ENCODE results near the gene INTS7.
A peak's percentile ranks its signal among the peaks of the same experiment; 100 is the strongest.
"Not testable (repeated sequence)": the region's sequence is repeated elsewhere in the genome, so short reads cannot be mapped to it uniquely, and the experiment has no call there.

The INTS7 gene

DNA sequence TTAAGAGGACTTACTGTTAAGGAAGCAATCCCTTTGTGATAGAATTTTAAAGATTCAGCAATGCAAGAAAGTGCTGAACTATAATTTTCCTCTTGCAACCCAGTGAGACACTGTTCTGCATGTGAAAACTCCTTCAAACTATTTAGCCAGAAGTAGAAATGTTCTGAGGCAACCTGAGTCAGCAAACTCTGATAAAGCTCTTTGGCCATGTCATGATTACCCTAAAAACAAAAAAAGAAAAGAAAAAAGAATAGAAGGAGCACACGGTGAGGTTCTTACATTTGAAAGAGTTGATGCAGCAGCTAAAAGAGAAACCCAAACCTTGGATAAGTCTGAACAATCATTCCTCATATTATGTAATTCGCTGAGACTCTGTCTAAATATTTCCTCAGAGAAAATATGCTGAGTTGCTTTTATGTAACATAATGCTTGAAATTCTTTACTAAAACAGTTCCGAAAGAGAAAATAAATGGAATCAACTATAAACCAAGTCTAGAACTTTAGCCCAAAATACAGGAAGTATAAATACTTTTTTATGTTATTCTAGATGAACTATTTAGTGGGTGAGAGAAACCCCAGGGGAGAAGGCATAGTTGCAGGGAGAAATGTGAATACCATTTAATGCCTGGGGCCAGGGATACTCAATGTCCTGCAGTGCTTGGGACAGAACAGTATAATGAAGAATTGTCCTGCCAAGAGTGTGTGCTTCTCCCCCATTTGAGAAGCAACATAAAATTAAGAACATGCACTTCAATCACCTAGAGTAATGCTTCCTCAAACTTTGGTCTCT lies 60.0 kb downstream of the INTS7 start:
- peak; percentile 1 for DNase-seq

DNA sequence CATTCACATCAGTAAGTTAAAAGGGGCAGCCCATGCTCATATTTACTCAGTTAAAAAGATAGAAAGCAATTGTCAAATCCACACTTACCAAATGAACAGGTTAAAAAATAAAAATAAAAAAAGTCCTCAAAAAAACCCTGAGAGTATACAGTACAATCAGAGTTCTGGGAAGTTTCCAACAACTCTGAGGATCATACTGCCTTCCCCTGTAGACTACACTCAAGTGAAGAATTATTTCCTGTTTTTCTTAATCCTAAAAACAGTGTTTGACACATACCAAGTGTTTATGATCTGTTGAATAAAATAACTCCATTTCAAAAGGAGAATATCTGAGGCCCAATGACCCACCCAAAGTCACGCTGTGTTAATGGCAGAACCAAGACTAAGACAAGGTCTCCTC lies 61.8 kb downstream of the INTS7 start:
- DNase-seq, result no peak

DNA sequence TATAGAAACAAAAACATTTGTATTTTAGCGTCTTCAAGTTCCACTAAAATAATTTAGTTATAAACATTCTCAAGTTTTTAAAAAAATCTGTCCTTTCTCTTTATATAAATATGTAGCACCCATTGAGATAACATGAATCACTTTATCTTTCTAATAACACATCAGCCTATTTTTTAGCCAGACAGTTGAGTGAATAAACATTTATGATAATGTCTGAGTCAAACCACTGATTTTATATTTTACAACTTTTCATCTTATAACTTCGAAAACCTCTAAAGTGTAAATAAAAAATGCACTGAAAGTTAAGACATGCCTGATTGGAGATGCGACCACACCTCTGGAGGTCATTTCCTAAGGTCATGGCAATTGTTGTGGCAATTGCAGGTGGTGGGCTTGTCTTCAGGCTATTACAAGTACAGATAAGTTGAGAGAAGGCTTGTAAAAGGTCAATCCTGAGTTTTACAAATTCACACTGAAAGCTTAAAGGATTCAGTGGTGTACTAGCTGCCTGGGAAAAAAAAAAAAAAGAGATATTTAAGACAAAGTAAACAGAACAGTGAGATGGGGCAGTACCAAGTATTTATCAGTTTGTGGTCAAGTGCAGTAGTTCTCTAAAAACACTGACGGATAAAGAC lies 67.0 kb downstream of the INTS7 start:
- DNase-seq, result no peak

DNA sequence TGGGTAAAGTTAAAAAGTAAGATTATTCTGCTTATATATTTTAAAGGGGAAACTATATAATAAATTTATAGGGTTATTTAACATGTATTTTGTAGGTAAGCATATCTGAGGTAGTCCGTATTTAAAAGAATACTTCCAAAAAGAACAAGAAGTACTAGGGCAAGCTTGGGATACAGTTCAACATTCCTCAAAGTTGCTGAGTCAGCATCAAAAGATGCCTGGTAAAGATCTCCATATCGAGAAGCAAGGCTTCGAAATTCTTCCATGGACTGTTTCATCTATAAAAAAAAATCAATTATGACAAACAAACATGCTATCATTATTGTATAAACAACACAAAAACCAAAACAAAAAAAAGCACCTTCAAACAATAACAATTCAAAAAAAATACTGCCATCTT lies 67.7 kb downstream of the INTS7 start:
- no peak for DNase-seq

DNA sequence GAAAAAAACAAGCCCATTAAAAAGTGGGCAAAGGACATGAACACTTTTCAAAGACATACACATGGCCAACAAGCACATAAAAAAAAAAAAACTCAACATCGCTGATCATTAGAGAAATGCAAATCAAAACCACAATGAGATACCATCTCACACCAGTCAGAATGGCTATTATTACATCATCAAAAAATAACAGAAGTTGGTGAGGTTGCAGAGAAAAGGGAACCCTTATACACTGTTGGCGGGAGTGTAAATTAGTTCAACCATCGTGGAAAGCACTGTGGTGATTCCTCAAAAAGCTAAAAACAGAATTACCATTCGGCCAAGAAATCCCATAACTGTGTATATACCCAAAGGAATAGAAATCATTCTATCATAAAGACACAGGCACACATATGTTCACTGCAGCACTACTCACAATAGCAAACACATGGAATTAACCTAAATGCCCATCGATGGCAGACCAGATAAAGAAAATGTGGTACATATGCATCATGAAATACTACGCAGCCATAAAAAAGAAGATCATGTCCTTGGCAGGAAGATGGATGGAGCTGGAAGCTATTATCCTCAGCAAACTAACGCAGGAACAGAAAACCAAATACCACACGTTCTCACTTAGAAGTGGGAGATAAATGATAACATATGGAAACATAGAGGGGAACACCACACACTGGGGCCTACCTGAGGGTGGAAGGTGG lies 70.1 kb downstream of the INTS7 start:
- DNase-seq, result no peak

DNA sequence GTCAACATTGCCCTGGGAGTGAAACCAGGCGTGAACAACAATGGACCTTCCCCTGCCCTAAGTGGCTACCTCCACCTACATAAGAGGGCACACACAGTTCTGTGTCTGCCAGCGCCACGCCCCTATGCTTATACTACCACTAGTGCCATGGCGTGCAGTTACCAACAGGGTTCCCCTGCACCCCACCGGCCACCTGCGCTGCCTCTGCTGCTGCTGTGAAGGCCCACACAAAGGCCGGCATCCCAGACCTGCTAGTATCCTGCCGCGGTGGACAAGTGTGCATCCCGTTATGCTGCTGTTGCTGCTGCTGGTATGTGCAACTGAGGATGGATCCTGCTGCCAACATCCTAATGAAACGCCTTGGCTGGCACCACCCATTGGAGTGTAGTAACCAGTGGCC lies 75.7 kb downstream of the INTS7 start:
- no peak for DNase-seq

DNA sequence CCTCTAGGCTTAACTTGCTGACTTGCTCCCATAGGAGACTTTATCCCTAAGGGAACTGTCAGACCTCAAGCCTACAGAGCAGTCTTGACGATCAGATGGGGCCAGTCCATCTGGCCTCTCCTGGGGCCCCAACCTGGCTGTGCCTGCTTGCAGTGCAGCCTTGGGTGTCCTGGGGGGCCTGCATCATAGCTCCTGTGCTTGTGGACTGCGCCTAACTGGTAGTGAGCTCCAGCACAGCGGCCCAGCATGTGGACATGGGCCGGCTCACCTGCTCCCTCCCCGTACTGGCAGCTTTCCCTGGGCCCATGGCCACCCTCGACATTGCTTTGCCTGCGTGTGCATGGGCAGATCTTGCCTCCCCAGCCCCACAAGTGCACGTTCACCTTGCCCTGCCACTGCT lies 76.1 kb downstream of the INTS7 start:
- no peak for DNase-seq

DNA sequence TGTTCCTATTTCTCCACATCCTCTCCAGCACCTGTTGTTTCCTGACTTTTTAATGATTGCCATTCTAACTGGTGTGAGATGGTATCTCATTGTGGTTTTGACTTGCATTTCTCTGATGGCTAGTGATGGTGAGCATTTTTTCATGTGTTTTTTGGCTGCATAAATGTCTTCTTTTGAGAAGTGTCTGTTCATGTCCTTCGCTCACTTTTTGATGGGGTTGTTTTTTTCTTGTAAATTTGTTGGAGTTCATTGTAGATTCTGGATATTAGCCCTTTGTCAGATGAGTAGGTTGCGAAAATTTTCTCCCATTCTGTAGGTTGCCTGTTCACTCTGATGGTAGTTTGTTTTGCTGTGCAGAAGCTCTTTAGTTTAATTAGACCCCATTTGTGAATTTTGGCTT lies 81.3 kb downstream of the INTS7 start:
- not testable (repeated sequence) for DNase-seq

DNA sequence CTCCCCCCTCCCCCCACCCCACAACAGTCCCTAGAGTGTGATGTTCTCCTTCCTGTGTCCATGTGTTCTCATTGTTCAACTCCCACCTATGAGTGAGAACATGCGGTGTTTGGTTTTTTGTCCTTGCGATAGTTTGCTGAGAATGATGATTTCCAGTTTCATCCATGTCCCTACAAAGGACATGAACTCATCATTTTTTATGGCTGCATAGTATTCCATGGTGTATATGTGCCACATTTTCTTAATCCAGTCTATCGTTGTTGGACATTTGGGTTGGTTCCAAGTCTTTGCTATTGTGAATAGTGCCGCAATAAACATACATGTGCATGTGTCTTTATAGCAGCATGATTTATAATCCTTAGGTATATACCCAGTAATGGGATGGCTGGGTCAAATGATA lies 81.8 kb downstream of the INTS7 start:
- DNase-seq, result not testable (repeated sequence)

DNA sequence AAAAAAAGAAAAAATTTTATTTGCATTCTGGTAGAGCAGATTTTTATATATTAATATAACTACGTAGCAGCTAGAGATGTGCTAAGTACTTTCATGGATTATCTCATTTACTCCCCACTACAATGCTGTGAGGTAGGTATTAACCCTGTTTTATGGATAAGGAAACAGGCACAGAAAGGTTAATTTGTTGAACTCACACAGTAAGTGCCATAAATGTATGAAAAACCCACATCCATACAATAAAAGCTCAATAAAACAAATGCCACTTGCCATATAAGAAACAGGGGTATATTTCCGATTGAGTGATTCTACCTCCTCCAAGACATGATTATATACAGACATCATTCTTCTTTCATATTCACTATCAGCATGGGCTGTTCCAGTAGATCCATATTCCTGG lies 83.1 kb downstream of the INTS7 start:
- DNase-seq, result no peak

DNA sequence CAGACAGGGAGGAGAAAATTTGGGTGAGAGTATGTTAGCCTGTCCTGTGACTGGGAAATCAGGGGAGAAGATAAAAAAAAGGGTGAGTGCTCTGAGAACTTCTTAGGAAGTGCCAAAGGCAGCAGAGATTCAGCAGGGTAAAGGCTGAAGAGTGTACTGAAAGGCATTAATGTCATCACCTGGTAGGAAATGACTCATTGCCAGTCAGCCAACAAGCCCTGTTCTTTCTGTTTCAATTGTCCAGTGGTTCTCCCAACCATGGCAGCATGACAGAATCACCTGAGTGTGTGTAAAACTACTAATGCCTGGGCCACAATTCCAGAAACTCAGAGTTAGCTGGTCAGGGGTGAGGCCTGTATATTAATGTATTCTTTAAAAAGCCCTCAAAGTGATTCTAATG lies 83.5 kb downstream of the INTS7 start:
- peak; percentile 22 for DNase-seq

DNA sequence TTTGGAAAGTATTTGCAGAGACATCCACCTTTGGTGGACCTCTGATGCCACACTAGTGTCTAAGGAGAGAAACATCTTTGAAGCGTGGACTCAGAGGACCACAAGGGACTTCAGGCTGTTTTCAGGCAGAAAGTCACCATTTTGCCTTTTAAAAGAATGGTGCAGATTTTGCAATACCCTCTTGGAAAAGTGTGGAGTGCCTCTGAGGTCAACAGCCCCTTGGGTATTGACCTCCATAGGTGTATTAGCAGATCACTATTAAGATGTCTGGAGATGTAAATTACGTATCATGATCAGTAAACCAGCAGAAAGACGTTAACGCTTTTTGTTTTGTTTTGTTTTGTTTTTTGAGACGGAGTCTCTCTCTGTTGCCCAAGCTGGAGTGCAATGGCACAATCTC lies 87.0 kb downstream of the INTS7 start:
- no peak for DNase-seq

DNA sequence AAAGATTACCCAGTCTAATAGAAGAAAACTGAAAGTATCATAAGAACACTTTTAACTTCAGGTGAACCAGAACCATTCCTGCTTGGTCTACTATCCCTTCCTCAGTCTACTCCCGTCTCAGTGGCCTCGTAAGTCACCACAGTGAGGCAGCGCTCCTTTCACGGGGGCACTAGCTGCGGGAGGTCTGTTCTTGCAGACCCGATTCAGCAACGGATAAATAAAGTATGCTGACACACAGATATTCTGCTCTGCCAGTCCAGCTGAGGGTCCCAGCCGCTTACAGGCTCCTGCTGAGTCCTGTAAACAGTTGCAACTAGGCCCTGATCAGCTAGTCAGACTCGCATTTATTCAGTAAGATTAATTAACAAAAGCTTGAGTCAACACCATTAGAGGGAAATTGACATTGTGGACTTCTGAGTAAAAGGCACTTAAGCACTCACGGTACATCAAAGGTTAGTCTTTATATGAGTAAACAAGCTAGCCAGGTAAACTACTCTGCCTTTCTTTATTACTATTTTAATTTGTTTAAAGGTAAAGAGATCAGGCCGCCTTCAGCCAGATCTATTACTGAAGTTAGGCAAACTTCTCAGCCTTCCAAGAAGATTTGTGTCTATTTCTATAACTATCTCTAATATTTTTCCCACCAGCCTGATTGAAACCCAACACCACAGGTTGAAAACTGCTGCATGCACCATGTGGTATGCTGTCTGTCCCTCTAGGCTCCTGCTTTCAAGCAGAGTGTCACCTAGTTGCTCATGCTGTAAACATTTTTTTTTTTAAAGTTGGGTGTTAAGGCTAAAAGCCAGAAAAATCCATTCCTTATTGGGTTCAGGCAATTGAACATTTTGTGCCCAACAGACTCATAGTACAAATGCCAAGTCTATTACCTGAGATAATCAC lies 87.7 kb downstream of the INTS7 start:
- DNase-seq, result no peak

DNA sequence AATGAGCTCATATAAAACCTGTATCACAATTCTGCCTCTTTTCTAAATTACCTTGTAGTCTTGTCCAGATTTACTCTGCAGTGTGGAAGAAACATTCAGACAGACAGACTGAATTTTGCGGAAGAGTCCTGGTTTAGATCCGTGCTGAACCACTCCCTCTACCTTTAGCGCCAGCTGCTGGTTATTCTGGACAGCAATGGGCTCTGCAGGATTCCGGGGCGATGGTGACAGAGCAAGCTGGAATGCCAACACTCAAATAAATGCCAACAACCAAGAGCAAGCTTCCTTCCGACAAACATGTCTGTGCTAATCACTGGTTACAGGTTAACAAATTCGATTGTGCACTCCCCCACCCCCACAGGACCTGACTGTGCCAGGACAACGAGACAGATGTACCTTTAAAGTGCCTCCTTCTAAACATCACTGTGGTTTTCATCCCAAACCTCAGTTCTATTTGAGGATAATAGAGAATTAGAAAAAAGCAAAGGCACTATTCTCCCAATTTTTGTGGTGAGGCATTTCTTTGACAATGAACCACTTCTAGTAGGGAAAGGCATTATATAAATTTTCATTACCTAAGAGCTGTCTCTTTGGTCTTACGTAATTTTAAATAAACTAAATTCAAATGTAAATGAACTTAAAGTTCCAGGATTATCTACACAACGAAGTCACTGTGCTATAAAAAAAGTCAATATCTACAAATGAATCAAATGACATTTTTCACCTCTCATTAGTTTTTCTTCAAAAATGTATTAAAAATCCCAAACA lies 90.4 kb downstream of the INTS7 start:
- peak; percentile 19 for DNase-seq

DNA sequence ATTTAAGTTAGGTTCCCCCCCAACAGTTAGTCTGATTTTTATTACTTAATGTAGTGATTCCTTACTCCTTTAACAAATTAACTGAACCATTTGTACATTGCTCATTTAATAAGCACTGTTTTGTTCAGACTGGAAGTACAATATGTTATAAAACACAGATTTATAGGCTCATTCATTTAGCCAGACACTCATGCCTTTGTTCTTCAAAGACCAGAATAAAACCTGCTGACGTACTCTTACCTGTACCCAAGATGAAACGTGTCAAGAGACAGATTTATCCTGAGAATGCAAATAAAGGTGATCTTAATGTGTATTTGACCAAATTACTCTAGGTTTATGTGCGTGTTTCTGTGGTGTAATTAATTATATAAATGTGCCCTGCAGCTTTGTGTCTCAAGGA lies 92.8 kb downstream of the INTS7 start:
- DNase-seq, result no peak

DNA sequence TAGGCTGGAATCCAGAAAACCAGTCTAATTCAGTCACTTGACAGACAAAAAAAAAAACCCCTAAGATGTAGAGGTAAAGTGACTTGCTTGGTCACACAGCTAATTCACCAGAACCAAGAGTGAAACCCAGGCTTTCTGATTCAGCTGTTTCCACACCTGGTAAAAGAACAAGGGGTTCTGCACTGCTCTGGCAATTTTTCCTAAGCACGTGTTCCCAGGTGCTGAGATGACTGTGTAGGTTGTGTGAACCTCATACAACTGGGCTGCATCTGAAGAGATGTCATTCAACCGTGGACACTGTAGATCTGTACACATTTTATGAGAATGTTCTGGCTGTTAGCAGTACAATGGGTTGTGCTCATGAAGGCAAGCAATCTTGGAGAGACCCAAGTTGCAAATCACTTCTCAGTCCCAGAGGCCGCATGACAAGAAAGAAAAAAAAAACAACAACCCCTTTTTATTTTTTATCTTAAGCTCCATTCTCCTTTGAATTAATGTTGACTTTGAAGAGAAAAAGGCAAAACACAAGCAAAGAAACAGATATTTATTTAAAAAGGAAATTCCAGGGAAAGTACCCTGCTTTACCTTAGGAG lies 95.4 kb downstream of the INTS7 start:
- no peak for DNase-seq

DNA sequence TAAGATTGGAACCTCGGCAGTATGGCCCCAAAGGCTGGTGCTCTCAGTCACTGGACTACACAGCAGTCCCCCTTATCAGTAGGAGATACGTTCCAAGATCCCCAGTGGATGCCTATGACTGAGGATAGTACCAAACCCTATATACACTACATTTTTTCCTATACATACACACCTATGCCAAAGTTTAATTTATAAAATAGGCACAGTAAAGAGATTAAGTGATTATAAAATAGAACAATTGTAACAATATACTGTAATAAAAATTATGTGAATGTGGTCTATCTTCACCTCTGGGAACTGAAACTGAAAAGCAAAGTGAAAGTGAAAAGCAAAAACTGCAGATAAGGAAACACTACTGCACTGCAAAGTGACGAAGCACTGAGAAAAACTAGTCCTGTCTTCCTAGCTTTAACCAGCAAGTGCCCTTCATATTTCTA lies 96.8 kb downstream of the INTS7 start:
- DNase-seq, result no peak

DNA sequence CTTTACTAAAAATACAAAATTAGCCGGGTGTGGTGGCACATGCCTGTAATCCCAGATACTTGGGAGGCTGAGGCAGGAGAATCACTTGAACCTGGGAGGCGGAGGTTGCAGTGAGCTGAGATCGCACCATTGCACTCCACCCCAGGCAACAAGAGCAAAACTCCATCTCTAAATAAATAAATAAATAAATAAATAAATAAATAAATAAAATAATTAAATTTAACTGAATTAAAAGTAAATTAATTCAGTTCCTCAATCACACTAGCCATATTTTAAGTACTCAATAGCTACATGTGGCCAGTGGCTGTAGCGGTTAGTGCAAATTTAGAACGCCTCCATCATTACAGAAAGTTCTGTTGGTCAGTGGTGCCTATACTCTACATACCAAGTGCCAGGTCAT lies 97.9 kb downstream of the INTS7 start:
- not testable (repeated sequence) for DNase-seq

DNA sequence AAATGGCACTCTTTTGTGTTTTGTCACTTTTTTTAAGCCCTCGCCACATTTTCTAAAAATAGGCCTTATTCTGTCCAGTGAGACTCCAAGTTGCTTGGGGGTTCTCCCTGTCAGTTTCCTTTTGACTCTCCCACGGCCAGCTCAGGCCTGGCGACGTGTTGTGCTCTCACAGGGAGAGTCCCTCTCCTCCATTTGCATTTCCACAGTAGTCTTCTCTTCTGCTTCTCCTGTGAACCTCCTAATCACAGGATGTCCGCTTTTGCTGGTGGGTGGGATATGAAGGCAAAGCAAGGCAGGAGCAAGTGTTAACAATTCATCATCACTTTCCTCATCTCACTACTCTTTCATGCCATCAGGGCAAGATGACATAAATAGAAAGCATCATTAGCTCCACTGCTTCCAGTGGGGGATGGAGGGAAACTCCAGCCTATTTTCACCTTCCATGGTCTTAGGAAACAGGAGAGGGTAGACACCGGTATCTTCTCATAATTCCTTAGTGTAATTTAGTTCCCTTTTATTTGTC lies 99.8 kb downstream of the INTS7 start:
- DNase-seq, result no peak

DNA sequence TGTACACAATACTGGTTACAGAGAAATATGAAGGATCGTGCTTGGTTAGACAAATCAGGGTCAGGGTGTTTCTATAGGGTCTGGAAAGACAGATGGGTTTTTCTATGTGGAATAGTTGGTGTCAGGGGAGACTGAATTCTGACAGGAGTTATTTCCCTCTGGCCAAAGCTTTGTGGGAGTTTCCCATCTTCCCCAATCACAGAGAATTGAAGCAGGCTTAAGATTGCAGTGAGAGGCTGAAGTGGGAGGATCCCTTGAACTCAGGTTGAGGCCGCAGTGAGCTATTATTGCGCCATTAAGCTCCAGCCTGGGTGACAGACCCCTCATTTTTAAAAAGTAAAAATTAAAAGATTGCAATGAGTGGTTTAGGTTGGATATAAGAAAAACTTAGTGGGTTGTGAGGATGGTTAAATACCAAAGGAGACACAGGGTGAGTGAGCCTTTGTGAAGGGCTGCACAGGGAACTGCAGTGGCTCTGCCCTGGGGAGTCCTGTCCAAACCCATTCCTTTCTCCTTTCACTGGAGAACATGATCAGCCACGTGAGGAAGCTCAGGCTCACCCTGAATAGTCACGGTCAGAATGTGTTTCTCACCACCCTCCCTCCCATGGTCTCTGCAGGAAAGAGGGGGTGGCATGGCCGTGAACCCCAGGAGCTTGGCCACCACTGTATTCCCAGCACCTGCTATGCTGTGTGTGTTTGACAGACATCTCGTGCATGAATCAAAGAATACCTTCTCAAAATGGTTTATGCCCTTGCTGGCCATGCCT lies 101.2 kb downstream of the INTS7 start:
- DNase-seq, result no peak

DNA sequence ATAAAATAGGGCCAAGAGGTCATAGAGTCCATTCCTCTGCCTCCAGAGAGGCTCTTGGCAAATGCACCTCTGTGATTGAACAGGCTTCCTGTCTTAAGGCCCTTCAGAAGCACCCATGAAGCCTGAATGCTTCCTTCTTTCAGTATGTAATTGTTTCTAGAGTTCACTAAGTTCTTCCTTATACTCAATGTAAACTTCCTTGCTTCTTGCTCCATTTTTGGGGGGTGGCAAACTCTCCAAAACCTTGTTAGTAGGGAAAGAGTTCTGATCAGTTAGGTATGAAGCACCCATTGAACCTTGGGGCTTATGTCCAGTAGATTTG lies 102.5 kb downstream of the INTS7 start:
- DNase-seq, result no peak

All from fibroblast of skin of right quadriceps (primary cell).